Mesenchymal stem cell (in vitro differentiated cells and primary cell): ENCODE results near the gene REV1.
A peak's percentile ranks its signal among the peaks of the same experiment; 100 is the strongest.

Source experiments
- DNase-seq: peaks from one replicate; pipeline ENCODE4 v3.0.0-alpha.2; 2013
- H2AFZ ChIP-seq: one replicate; pipeline ENCODE4 v1.6.1; 2013; ENCODE audit warnings: low read depth, mild to moderate bottlenecking, control low read depth, inconsistent platforms, low read length, moderate library complexity
- H2AK5ac ChIP-seq: 2 replicates; pipeline ENCODE4 v1.6.1; 2013; ENCODE audit warnings: low read length, moderate library complexity, mild to moderate bottlenecking, inconsistent platforms; ENCODE audit not compliant: severe bottlenecking
- H2BK120ac ChIP-seq: one replicate; pipeline ENCODE4 v1.6.1; 2013; ENCODE audit warnings: low read depth, mild to moderate bottlenecking, inconsistent platforms, low read length, moderate library complexity
- H2BK12ac ChIP-seq, 2 experiments: one replicate each; pipeline ENCODE4 v1.6.1; 2013; ENCODE audit warnings: inconsistent platforms in 2 of 2, low read length in 2 of 2, mild to moderate bottlenecking in 2 of 2, moderate library complexity in 2 of 2, control low read depth in 1 of 2
- H2BK15ac ChIP-seq: one replicate; pipeline ENCODE4 v1.6.1; 2013; ENCODE audit warnings: mild to moderate bottlenecking, low read depth, inconsistent platforms; ENCODE audit not compliant: poor library complexity, severe bottlenecking
- H2BK5ac ChIP-seq: 2 replicates; pipeline ENCODE4 v1.6.1; 2013; ENCODE audit warnings: low read depth, mild to moderate bottlenecking, low read length, control low read depth, inconsistent platforms; ENCODE audit not compliant: poor library complexity, severe bottlenecking
- H3K14ac ChIP-seq, 2 experiments: one replicate each; pipeline ENCODE4 v1.6.1; 2013; ENCODE audit warnings: inconsistent platforms in 2 of 2, low read length in 2 of 2, control low read depth in 1 of 2, mild to moderate bottlenecking in 1 of 2, moderate library complexity in 1 of 2
- H3K18ac ChIP-seq, 2 experiments: one replicate each; pipeline ENCODE4 v1.6.1; 2013; ENCODE audit warnings: inconsistent platforms in 2 of 2, low read length in 2 of 2, control low read depth in 1 of 2, low read depth in 1 of 2, mild to moderate bottlenecking in 1 of 2
- H3K23ac ChIP-seq, 2 experiments: one replicate each; pipeline ENCODE4 v1.6.1; 2013; ENCODE audit warnings: inconsistent platforms in 2 of 2, low read length in 2 of 2, mild to moderate bottlenecking in 2 of 2, moderate library complexity in 2 of 2, control low read depth in 1 of 2
- H3K27ac ChIP-seq: 2 replicates; pipeline ENCODE4 v1.5.1; 2013; ENCODE audit warnings: mild to moderate bottlenecking, moderate library complexity, low read length, control low read depth, inconsistent platforms; ENCODE audit not compliant: poor library complexity, severe bottlenecking
- H3K27me3 ChIP-seq, 2 experiments: 2 replicates each; pipeline versions ENCODE4 v1.6.1 to v1.7.0; 2013; ENCODE audit warnings: low read length in 2 of 2, mild to moderate bottlenecking in 2 of 2, moderate library complexity in 2 of 2, control low read depth in 1 of 2, inconsistent platforms in 1 of 2; ENCODE audit not compliant: control insufficient read depth in 1 of 2, insufficient read depth in 1 of 2
- H3K36me3 ChIP-seq, 2 experiments: 2 replicates each; pipeline versions ENCODE4 v1.6.1 to v1.7.0; 2013; ENCODE audit warnings: low read length in 2 of 2, control low read depth in 1 of 2, inconsistent platforms in 1 of 2, low read depth in 1 of 2, mild to moderate bottlenecking in 1 of 2; ENCODE audit not compliant: insufficient read depth in 2 of 2, control insufficient read depth in 1 of 2
- H3K4ac ChIP-seq, 2 experiments: one replicate each; pipeline ENCODE4 v1.6.1; 2013; ENCODE audit warnings: inconsistent platforms in 2 of 2, low read length in 2 of 2, mild to moderate bottlenecking in 2 of 2, moderate library complexity in 2 of 2, control low read depth in 1 of 2, low read depth in 1 of 2
- H3K4me1 ChIP-seq: 2 replicates; pipeline ENCODE4 v1.6.1; 2013; ENCODE audit warnings: low read depth, low read length, control low read depth; ENCODE audit not compliant: control insufficient read depth, insufficient read depth
- H3K4me2 ChIP-seq: 2 replicates; pipeline ENCODE4 v1.6.1; 2013; ENCODE audit warnings: low read length, mild to moderate bottlenecking, inconsistent platforms; ENCODE audit not compliant: poor library complexity, severe bottlenecking
- H3K4me3 ChIP-seq, 2 experiments: 2 replicates each; pipeline versions ENCODE4 v1.5.1 to v1.7.0; 2013; ENCODE audit warnings: low read length in 2 of 2, mild to moderate bottlenecking in 2 of 2, control low read depth in 1 of 2, low read depth in 1 of 2; ENCODE audit not compliant: insufficient read depth in 1 of 2
- H3K79me1 ChIP-seq: replicated peaks from 2 replicates; pipeline ENCODE4 v1.6.1; 2013; ENCODE audit warnings: mild to moderate bottlenecking, control low read depth, low read length, inconsistent platforms; ENCODE audit not compliant: poor library complexity, severe bottlenecking
- H3K9ac ChIP-seq: 2 replicates; pipeline ENCODE4 v1.7.0; 2013; ENCODE audit warnings: mild to moderate bottlenecking, low read length, moderate library complexity
- H3K9me3 ChIP-seq: 2 replicates; pipeline ENCODE4 v1.7.0; 2013; ENCODE audit warnings: mild to moderate bottlenecking, low read length; ENCODE audit not compliant: control insufficient read depth
- H4K8ac ChIP-seq: one replicate; pipeline ENCODE4 v1.6.1; 2013; ENCODE audit warnings: inconsistent platforms, mild to moderate bottlenecking, low read length, moderate library complexity
- H4K91ac ChIP-seq: one replicate; pipeline ENCODE4 v1.6.1; 2013; ENCODE audit warnings: mild to moderate bottlenecking, low read length, inconsistent platforms
- WGBS: methylation state at CpG from one replicate; pipeline ENCODE4 v1.1.7; 2013; ENCODE audit warnings: mixed read lengths; 5-methylcytosine and 5-hydroxymethylcytosine counted together

REV1 gene

GRCh38 chr2:99410276-99410675 is 79.5 kb downstream of the REV1 start:
- Histone ChIP-seq H3K4ac (no peak overlapping the region), H3K9ac (no peak overlapping the region), H4K91ac (no peak overlapping the region), H4K8ac (no peak overlapping the region), H3K27me3 (no peaks in the 10 kb centered on the region), H3K9me3 (no peaks in the 10 kb centered on the region), H3K18ac (no peak overlapping the region), H2BK15ac (no peak overlapping the region), H2AFZ (no peak overlapping the region), H2BK12ac (no peak overlapping the region), H3K79me1 (peaks cover 15% of the 10 kb centered on the region), H2BK120ac (no peak overlapping the region), H3K36me3 (peaks cover 25 to 85% of the 10 kb centered on the region in 2 experiments), H2AK5ac (no peak overlapping the region), H3K4me1 (no peaks in the 10 kb centered on the region), H3K14ac (no peak overlapping the region), H3K4me3 (no peak overlapping the region), H3K23ac (no peak overlapping the region), H3K4me2 (no peak overlapping the region), H2BK5ac (no peak overlapping the region), H3K27ac (no peak overlapping the region)
- 97% methylated on average over 4 of the region's 4 CpGs for WGBS
- DNase-seq = no peak

GRCh38 chr2:99406137-99406536 is 83.7 kb downstream of the REV1 start:
- Histone ChIP-seq H3K14ac (no peak overlapping the region), H2BK15ac (no peak overlapping the region), H3K4ac (no peak overlapping the region), H3K18ac (no peak overlapping the region), H3K9me3 (no peaks in the 10 kb centered on the region), H2BK5ac (no peak overlapping the region), H3K27ac (no peak overlapping the region), H2AK5ac (no peak overlapping the region), H3K4me1 (peaks cover 4% of the 10 kb centered on the region), H2AFZ (no peak overlapping the region), H4K8ac (no peak overlapping the region), H3K9ac (no peak overlapping the region), H4K91ac (no peak overlapping the region), H3K27me3 (no peaks in the 10 kb centered on the region), H3K23ac (no peak overlapping the region), H3K4me3 (no peak overlapping the region), H3K4me2 (no peak overlapping the region), H2BK120ac (no peak overlapping the region), H2BK12ac (no peak overlapping the region), H3K36me3 (peaks cover 34 to 86% of the 10 kb centered on the region in 2 experiments), H3K79me1 (peaks cover 11% of the 10 kb centered on the region)
- DNase-seq = no peak
- WGBS = 98% methylated on average over 4 of the region's 6 CpGs

- no peak overlapping the region for H2BK15ac ChIP-seq
- no peaks in the 10 kb centered on the region for H3K27me3 ChIP-seq
- H3K23ac ChIP-seq = no peak overlapping the region
- no peak overlapping the region for H3K4me3 ChIP-seq
- H2BK12ac ChIP-seq = no peak overlapping the region
- no peak overlapping the region for H2AFZ ChIP-seq
- H3K4me2 ChIP-seq = no peak overlapping the region
- no peak overlapping the region for H2BK5ac ChIP-seq
- no peak overlapping the region for H3K14ac ChIP-seq
- DNase-seq = no peak
- no peak overlapping the region for H4K8ac ChIP-seq
- peaks cover 30 to 89% of the 10 kb centered on the region in 2 experiments for H3K36me3 ChIP-seq
- no peak overlapping the region for H2AK5ac ChIP-seq
- no peak overlapping the region for H2BK120ac ChIP-seq
- peaks cover 4% of the 10 kb centered on the region for H3K4me1 ChIP-seq
- no peak overlapping the region for H4K91ac ChIP-seq
- H3K79me1 ChIP-seq = peaks cover 11% of the 10 kb centered on the region
- no peak overlapping the region for H3K18ac ChIP-seq
- H3K9ac ChIP-seq = no peak overlapping the region
- no peak overlapping the region for H3K4ac ChIP-seq
- no peak overlapping the region for H3K27ac ChIP-seq
- no peaks in the 10 kb centered on the region for H3K9me3 ChIP-seq
- 95% methylated on average over 4 of the region's 5 CpGs for WGBS
Measured at GRCh38 chr2:99404797-99405669, 84.8 kb downstream of the REV1 start.

DNA sequence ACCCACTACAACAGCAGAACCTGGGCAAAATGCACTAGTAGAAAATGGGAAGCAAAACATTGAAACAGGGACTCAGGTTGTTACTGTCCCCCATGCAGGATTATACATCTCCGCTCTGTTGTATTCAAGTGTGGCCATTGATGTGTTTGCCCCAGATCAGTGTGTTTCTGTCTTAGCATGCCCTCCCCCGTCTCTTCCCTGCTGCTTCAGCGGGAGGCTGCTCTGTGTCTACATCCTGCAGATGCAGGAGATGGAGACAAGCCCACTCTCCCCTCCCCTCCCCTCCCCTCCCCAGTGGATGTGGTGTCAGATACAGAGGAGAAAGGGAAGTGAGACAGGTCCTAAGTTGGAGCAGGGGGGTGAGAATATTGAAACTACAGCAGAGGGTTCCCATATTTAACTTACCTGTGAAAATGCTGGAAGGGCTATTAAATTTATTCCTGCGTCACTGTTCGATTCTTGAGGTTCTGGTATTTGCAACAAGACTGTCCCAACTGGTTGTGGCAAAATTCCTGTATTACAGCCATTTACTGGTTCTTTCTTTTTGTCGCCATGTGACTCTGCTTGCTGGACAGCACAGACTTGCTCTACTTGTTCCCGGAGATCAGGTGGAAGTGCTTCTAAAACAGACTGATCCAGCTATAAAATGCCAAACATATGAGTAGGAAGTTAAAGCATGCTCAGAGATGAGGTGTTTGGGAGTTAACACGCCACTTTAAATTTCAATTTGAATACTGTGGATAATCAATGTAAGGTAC is 85.6 kb downstream of the REV1 start:
- H3K9me3 ChIP-seq = no peaks in the 10 kb centered on the region
- H3K23ac ChIP-seq = no peak overlapping the region
- no peak overlapping the region for H3K4me2 ChIP-seq
- no peak overlapping the region for H4K91ac ChIP-seq
- H3K9ac ChIP-seq = no peak overlapping the region
- H2AFZ ChIP-seq = no peak overlapping the region
- no peaks in the 10 kb centered on the region for H3K27me3 ChIP-seq
- 96% methylated on average over 6 of the region's 8 CpGs for WGBS
- no peak for DNase-seq
- no peak overlapping the region for H2BK120ac ChIP-seq
- H3K14ac ChIP-seq = no peak overlapping the region
- peaks cover 11% of the 10 kb centered on the region for H3K79me1 ChIP-seq
- H3K18ac ChIP-seq = no peak overlapping the region
- no peak overlapping the region for H2AK5ac ChIP-seq
- no peak overlapping the region for H3K4ac ChIP-seq
- H2BK5ac ChIP-seq = no peak overlapping the region
- H3K4me3 ChIP-seq = no peak overlapping the region
- H2BK15ac ChIP-seq = no peak overlapping the region
- H3K4me1 ChIP-seq = peaks cover 4% of the 10 kb centered on the region
- H3K36me3 ChIP-seq = peaks cover 25 to 89% of the 10 kb centered on the region in 2 experiments
- peak overlapping the region; percentile 4 for H3K27ac ChIP-seq
- H4K8ac ChIP-seq = no peak overlapping the region
- H2BK12ac ChIP-seq = no peak overlapping the region
